Ishikawa (cell line): ENCODE measurements around the gene SEL1L.

Source experiments
- CREB1 ChIP-seq: IDR thresholded peaks from 2 replicates; pipeline ENCODE4 v1.6.1; 2012; ENCODE audit warnings: low read depth
- EP300 ChIP-seq: IDR thresholded peaks from 2 replicates; pipeline ENCODE4 v1.6.1; 2012; ENCODE audit warnings: borderline replicate concordance
- MAX ChIP-seq: IDR thresholded peaks from 2 replicates; pipeline ENCODE4 v1.6.1; 2012
- NFIC ChIP-seq: IDR thresholded peaks from 2 replicates; pipeline ENCODE4 v1.6.1; 2012
- RAD21 ChIP-seq: IDR thresholded peaks from 2 replicates; pipeline ENCODE4 v1.6.1; 2012; ENCODE audit warnings: low read depth
- TAF1 ChIP-seq: IDR thresholded peaks from 2 replicates; pipeline ENCODE4 v1.6.1; 2012; ENCODE audit warnings: low read depth, mild to moderate bottlenecking
- TCF12 ChIP-seq: IDR thresholded peaks from 2 replicates; pipeline ENCODE4 v1.6.1; 2012; ENCODE audit warnings: low read depth
- TEAD4 ChIP-seq: IDR thresholded peaks from 2 replicates; pipeline ENCODE4 v1.6.1; 2012
- YY1 ChIP-seq: IDR thresholded peaks from 2 replicates; pipeline ENCODE4 v1.6.1; 2012; ENCODE audit warnings: low read depth
- ZBTB7A ChIP-seq: IDR thresholded peaks from 2 replicates; pipeline ENCODE4 v1.6.1; 2012; ENCODE audit warnings: low read depth
- TF ChIP-seq, protein P1 (sequence below): IDR thresholded peaks from 2 replicates; pipeline ENCODE4 v1.6.1; 2012; ENCODE audit warnings: low read depth, mild to moderate bottlenecking

- TF ChIP-seq EP300 (no peak), TEAD4 (no peak), RAD21 (no peak), CREB1 (no peak), MAX (no peak), TAF1 (no peak), TCF12 (no peak), YY1 (no peak), ZBTB7A (no peak), NFIC (no peak)
- TF ChIP-seq, protein P1, sequence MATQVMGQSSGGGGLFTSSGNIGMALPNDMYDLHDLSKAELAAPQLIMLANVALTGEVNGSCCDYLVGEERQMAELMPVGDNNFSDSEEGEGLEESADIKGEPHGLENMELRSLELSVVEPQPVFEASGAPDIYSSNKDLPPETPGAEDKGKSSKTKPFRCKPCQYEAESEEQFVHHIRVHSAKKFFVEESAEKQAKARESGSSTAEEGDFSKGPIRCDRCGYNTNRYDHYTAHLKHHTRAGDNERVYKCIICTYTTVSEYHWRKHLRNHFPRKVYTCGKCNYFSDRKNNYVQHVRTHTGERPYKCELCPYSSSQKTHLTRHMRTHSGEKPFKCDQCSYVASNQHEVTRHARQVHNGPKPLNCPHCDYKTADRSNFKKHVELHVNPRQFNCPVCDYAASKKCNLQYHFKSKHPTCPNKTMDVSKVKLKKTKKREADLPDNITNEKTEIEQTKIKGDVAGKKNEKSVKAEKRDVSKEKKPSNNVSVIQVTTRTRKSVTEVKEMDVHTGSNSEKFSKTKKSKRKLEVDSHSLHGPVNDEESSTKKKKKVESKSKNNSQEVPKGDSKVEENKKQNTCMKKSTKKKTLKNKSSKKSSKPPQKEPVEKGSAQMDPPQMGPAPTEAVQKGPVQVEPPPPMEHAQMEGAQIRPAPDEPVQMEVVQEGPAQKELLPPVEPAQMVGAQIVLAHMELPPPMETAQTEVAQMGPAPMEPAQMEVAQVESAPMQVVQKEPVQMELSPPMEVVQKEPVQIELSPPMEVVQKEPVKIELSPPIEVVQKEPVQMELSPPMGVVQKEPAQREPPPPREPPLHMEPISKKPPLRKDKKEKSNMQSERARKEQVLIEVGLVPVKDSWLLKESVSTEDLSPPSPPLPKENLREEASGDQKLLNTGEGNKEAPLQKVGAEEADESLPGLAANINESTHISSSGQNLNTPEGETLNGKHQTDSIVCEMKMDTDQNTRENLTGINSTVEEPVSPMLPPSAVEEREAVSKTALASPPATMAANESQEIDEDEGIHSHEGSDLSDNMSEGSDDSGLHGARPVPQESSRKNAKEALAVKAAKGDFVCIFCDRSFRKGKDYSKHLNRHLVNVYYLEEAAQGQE: no peak
These were observed 28.8 kb downstream of the SEL1L start for GRCh38 chr14:81504864-81505263.
